MM.1S (cell line): Measurements from ENCODE around the gene SLC45A3.

Experiments
- DNase-seq: peaks from one replicate; pipeline ENCODE4 v3.0.0-alpha.2; 2015
- H2AFZ ChIP-seq: fragments of 300-600 bp; sonication (generic); 2 replicates; pipeline ENCODE4 v1.6.0; 2016; ENCODE audit warnings: antibody characterized with exemption, low read length
- H3F3A ChIP-seq: fragments of 300-600 bp; sonication (generic); 2 replicates; pipeline ENCODE4 v1.6.1; 2016; ENCODE audit warnings: mild to moderate bottlenecking, antibody characterized with exemption, low read length, moderate library complexity, mixed read lengths; ENCODE audit not compliant: insufficient read depth
- H3K27ac ChIP-seq: fragments of 300-600 bp; sonication (generic); 2 replicates; pipeline ENCODE4 v1.5.1; 2016; ENCODE audit warnings: mild to moderate bottlenecking, low read length
- H3K27me3 ChIP-seq: fragments of 300-600 bp; sonication (generic); replicated peaks from 2 replicates; pipeline ENCODE4 v1.6.0; 2016; ENCODE audit warnings: low read length; ENCODE audit not compliant: insufficient read depth
- H3K36me3 ChIP-seq: fragments of 300-600 bp; sonication (generic); replicated peaks from 2 replicates; pipeline ENCODE4 v1.6.1; 2016; ENCODE audit warnings: mild to moderate bottlenecking, low read length, mixed read lengths; ENCODE audit not compliant: insufficient read depth
- H3K4me1 ChIP-seq: fragments of 300-600 bp; sonication (generic); 2 replicates; pipeline ENCODE4 v1.6.1; 2016; ENCODE audit warnings: low read length, mixed read lengths
- H3K4me2 ChIP-seq: fragments of 300-600 bp; sonication (generic); 2 replicates; pipeline ENCODE4 v1.6.0; 2016; ENCODE audit warnings: low read depth, low read length
- H3K4me3 ChIP-seq: fragments of 300-600 bp; sonication (generic); 2 replicates; pipeline ENCODE4 v1.5.1; 2016; ENCODE audit warnings: low read length, mixed read lengths
- H3K79me2 ChIP-seq: fragments of 300-600 bp; sonication (generic); 2 replicates; pipeline ENCODE4 v1.6.1; 2016; ENCODE audit warnings: mixed run types, low read length, mixed read lengths
- H3K9ac ChIP-seq: fragments of 300-600 bp; sonication (generic); 2 replicates; pipeline ENCODE4 v1.6.1; 2016; ENCODE audit warnings: low read length, mixed read lengths
- H3K9me2 ChIP-seq: fragments of 300-600 bp; sonication (generic); replicated peaks from 2 replicates; pipeline ENCODE4 v1.6.1; 2016; ENCODE audit warnings: mild to moderate bottlenecking, low read length, mixed read lengths; ENCODE audit not compliant: insufficient read depth
- H3K9me3 ChIP-seq: fragments of 300-600 bp; sonication (generic); replicated peaks from 2 replicates; pipeline ENCODE4 v1.6.1; 2016; ENCODE audit warnings: mild to moderate bottlenecking, low read length, mixed read lengths; ENCODE audit not compliant: insufficient read depth
- H4K20me1 ChIP-seq: fragments of 300-600 bp; sonication (generic); 2 replicates; pipeline ENCODE4 v1.6.1; 2016; ENCODE audit warnings: mild to moderate bottlenecking, low read length, moderate library complexity, mixed read lengths; ENCODE audit not compliant: insufficient read depth
- CTCF ChIP-seq: fragments of 300-600 bp; sonication (generic); IDR thresholded peaks from 2 replicates; pipeline ENCODE4 v1.5.1; 2016; ENCODE audit warnings: antibody characterized with exemption, low read length, mixed read lengths
- EZH2 ChIP-seq: fragments of 300-600 bp; sonication (generic); optimal IDR thresholded peaks from 2 replicates; pipeline ENCODE3; 2017; ENCODE audit warnings: low read depth, mild to moderate bottlenecking, antibody characterized with exemption, low read length, mixed read lengths
- EZH2phosphoT487 ChIP-seq: fragments of 300-600 bp; sonication (generic); IDR thresholded peaks from 2 replicates; pipeline ENCODE4 v1.6.1; 2018; ENCODE audit warnings: antibody characterized with exemption, low read length

SLC45A3 gene

GRCh38 chr1:205667909-205668643 lies 12.2 kb downstream of the SLC45A3 start:
- no peaks in the 10 kb centered on the region for H3K36me3 ChIP-seq
- no peak for DNase-seq
- H4K20me1 ChIP-seq, result 0 out of 2 replicates have a peak, but pooled peaks cover 2% of the 10 kb centered on the region
- H3K27ac ChIP-seq, result no peak overlapping the region
- no peak overlapping the region for H2AFZ ChIP-seq
- H3K4me1 ChIP-seq, result peaks cover 22% of the 10 kb centered on the region
- H3K27me3 ChIP-seq, result peaks cover 82% of the 10 kb centered on the region
- H3F3A ChIP-seq, result peaks cover 21% of the 10 kb centered on the region
- H3K9ac ChIP-seq, result no peak overlapping the region
- no peak overlapping the region for H3K4me2 ChIP-seq
- H3K9me3 ChIP-seq, result no peaks in the 10 kb centered on the region
- H3K9me2 ChIP-seq, result no peaks in the 10 kb centered on the region
- TF ChIP-seq EZH2phosphoT487, result no peak
- no peaks in the 10 kb centered on the region for H3K79me2 ChIP-seq
- H3K4me3 ChIP-seq, result no peak overlapping the region

- Histone ChIP-seq H3K4me1 (peaks cover 8% of the 10 kb centered on the region), H3K27me3 (peaks cover 90% of the 10 kb centered on the region), H3K4me2 (no peak overlapping the region), H3K9ac (no peak overlapping the region), H3K9me2 (no peaks in the 10 kb centered on the region), H3K9me3 (no peaks in the 10 kb centered on the region), H3K4me3 (no peak overlapping the region), H3K27ac (no peak overlapping the region), H3F3A (peaks cover 7% of the 10 kb centered on the region), H3K36me3 (no peaks in the 10 kb centered on the region), H2AFZ (no peak overlapping the region), H4K20me1 (0 out of 2 replicates have a peak, but pooled peaks cover 2% of the 10 kb centered on the region), H3K79me2 (no peaks in the 10 kb centered on the region)
- no peak for DNase-seq
- TF ChIP-seq CTCF (no peak), EZH2phosphoT487 (no peak), EZH2 (no peak)
Measured at GRCh38 chr1:205666372-205667166, 13.7 kb downstream of the SLC45A3 start.

- H3K9ac ChIP-seq, result no peak overlapping the region
- DNase-seq, result no peak
Measured at GRCh38 chr1:205665201-205666045, 14.9 kb downstream of the SLC45A3 start.

More at GRCh38 chr1:205665201-205666045, 14.9 kb downstream of the SLC45A3 start:
- Histone ChIP-seq H3K27ac (no peak overlapping the region), H3K27me3 (peaks cover 93% of the 10 kb centered on the region), H3K4me2 (no peak overlapping the region), H3K36me3 (no peaks in the 10 kb centered on the region), H3K9me3 (no peaks in the 10 kb centered on the region), H3K9me2 (no peaks in the 10 kb centered on the region), H3K79me2 (no peaks in the 10 kb centered on the region), H3K4me1 (no peaks in the 10 kb centered on the region), H4K20me1 (no peaks in the 10 kb centered on the region), H3K4me3 (no peak overlapping the region), H2AFZ (no peak overlapping the region), H3F3A (no peaks in the 10 kb centered on the region)
- no peak for TF ChIP-seq EZH2phosphoT487
- no peak for TF ChIP-seq CTCF
- no peak for TF ChIP-seq EZH2
